DND-41 (cell line): Measurements from ENCODE around the gene IPO11.

Experiments used
- ATAC-seq: fragments of 200-7000 bp; cut with Tn5 transposase; 3 replicates; pipeline ENCODE4 v1.9.1; 2021; ENCODE audit warnings: low read depth; ENCODE audit not compliant: insufficient read depth
- DNase-seq: peaks from one replicate; pipeline ENCODE4 v3.0.0-alpha.2; 2020
- H2AFZ ChIP-seq: 2 replicates; pipeline ENCODE4 v1.6.0; 2012; ENCODE audit warnings: low read depth, low read length
- H3K27ac ChIP-seq: 2 replicates; pipeline ENCODE4 v1.5.1; 2012; ENCODE audit warnings: low read length, inconsistent platforms
- H3K27me3 ChIP-seq: fragments of 200-600 bp; sonication (generic); 2 replicates; pipeline ENCODE4 v1.6.0; 2012; ENCODE audit warnings: low read length, mild to moderate bottlenecking, inconsistent platforms; ENCODE audit not compliant: insufficient read depth, poor library complexity
- H3K36me3 ChIP-seq: 2 replicates; pipeline ENCODE4 v1.5.1; 2012; ENCODE audit warnings: low read length, inconsistent platforms; ENCODE audit not compliant: insufficient read depth
- H3K4me1 ChIP-seq: 2 replicates; pipeline ENCODE4 v1.5.1; 2012; ENCODE audit warnings: mild to moderate bottlenecking, low read length; ENCODE audit not compliant: insufficient read depth
- H3K4me2 ChIP-seq: 2 replicates; pipeline ENCODE4 v1.6.0; 2012; ENCODE audit warnings: mild to moderate bottlenecking, moderate library complexity, low read length, inconsistent platforms; ENCODE audit not compliant: insufficient read depth
- H3K4me3 ChIP-seq, 2 experiments: fragments of 200-600 bp in 1 of 2; shearing (Covaris generic) in 1 of 2; 2 replicates each; pipeline ENCODE4 v1.5.1; 2012 to 2016; ENCODE audit warnings: inconsistent platforms in 2 of 2, low read length in 2 of 2, mild to moderate bottlenecking in 2 of 2, low read depth in 1 of 2, moderate library complexity in 1 of 2
- H3K79me2 ChIP-seq: 2 replicates; pipeline ENCODE4 v1.6.0; 2012; ENCODE audit warnings: low read length, inconsistent platforms; ENCODE audit not compliant: insufficient read depth
- H3K9ac ChIP-seq: 2 replicates; pipeline ENCODE4 v1.6.0; 2012; ENCODE audit warnings: low read depth, mild to moderate bottlenecking, inconsistent platforms, low read length, moderate library complexity
- H3K9me3 ChIP-seq: 2 replicates; pipeline ENCODE4 v1.5.1; 2012; ENCODE audit warnings: low read length, moderate library complexity, mild to moderate bottlenecking, inconsistent platforms; ENCODE audit not compliant: insufficient read depth, severe bottlenecking
- H4K20me1 ChIP-seq: 2 replicates; pipeline ENCODE4 v1.6.0; 2012; ENCODE audit warnings: low read length; ENCODE audit not compliant: insufficient read depth
- CTCF ChIP-seq: IDR thresholded peaks from 2 replicates; pipeline ENCODE4 v1.5.1; 2012; ENCODE audit warnings: borderline replicate concordance, low read length, moderate library complexity, mild to moderate bottlenecking; ENCODE audit not compliant: poor library complexity, severe bottlenecking; ENCODE audit errors: extremely low read depth
- EZH2 ChIP-seq: IDR thresholded peaks from 3 replicates; pipeline ENCODE4 v1.6.1; 2012; ENCODE audit warnings: borderline replicate concordance, low read depth, mild to moderate bottlenecking, moderate library complexity, low read length, inconsistent platforms; ENCODE audit not compliant: severe bottlenecking

Gene IPO11

GRCh38 chr5:62603934-62604333 lies 191.4 kb downstream of the IPO11 start:
- Histone ChIP-seq H3K4me1 (no peaks in the 10 kb centered on the region), H3K36me3 (peaks cover 20% of the 10 kb centered on the region; the same call in 1 of the 2 replicates), H3K4me3 (no peak overlapping the region), H3K9me3 (no peaks in the 10 kb centered on the region), H3K9ac (no peak overlapping the region), H3K4me2 (no peak overlapping the region), H3K27ac (no peak overlapping the region), H2AFZ (no peak overlapping the region), H4K20me1 (no peaks in the 10 kb centered on the region), H3K27me3 (no peaks in the 10 kb centered on the region), H3K79me2 (no peaks in the 10 kb centered on the region)
- DNase-seq = no peak
- ATAC-seq = no peak
- TF ChIP-seq CTCF (no peak), EZH2 (no peak)

GRCh38 chr5:62605638-62606037 lies 193.1 kb downstream of the IPO11 start:
- Histone ChIP-seq H3K4me1 (no peaks in the 10 kb centered on the region), H3K79me2 (no peaks in the 10 kb centered on the region), H3K36me3 (peaks cover 30% of the 10 kb centered on the region; the same call in 1 of the 2 replicates), H4K20me1 (no peaks in the 10 kb centered on the region), H2AFZ (no peak overlapping the region), H3K4me3 (no peak overlapping the region), H3K9me3 (no peaks in the 10 kb centered on the region), H3K27ac (no peak overlapping the region), H3K4me2 (no peak overlapping the region), H3K9ac (no peak overlapping the region), H3K27me3 (no peaks in the 10 kb centered on the region)
- ATAC-seq (no peak), DNase-seq (no peak)
- TF ChIP-seq EZH2 = no peak
- TF ChIP-seq CTCF = no peak

GRCh38 chr5:62606878-62607277 lies 194.3 kb downstream of the IPO11 start:
- Histone ChIP-seq H2AFZ (no peak overlapping the region), H3K9ac (no peak overlapping the region), H3K27ac (no peak overlapping the region), H3K79me2 (no peaks in the 10 kb centered on the region), H3K4me2 (no peak overlapping the region), H4K20me1 (no peaks in the 10 kb centered on the region), H3K27me3 (no peaks in the 10 kb centered on the region), H3K36me3 (peaks cover 28% of the 10 kb centered on the region; the same call in 1 of the 2 replicates), H3K4me3 (no peak overlapping the region), H3K9me3 (no peaks in the 10 kb centered on the region), H3K4me1 (no peaks in the 10 kb centered on the region)
- TF ChIP-seq CTCF (no peak), EZH2 (no peak)
- no peak for DNase-seq
- no peak for ATAC-seq

GRCh38 chr5:62607615-62608014 lies 195.1 kb downstream of the IPO11 start:
- Histone ChIP-seq H3K36me3 (peaks cover 27% of the 10 kb centered on the region; the same call in 1 of the 2 replicates), H2AFZ (no peak overlapping the region), H3K27me3 (no peaks in the 10 kb centered on the region), H3K79me2 (no peaks in the 10 kb centered on the region), H3K4me3 (no peak overlapping the region), H4K20me1 (no peaks in the 10 kb centered on the region), H3K4me1 (no peaks in the 10 kb centered on the region), H3K27ac (no peak overlapping the region), H3K4me2 (no peak overlapping the region), H3K9ac (no peak overlapping the region), H3K9me3 (no peaks in the 10 kb centered on the region)
- ATAC-seq = no peak
- no peak for TF ChIP-seq EZH2
- TF ChIP-seq CTCF = no peak
- DNase-seq = no peak
